Mesenchymal stem cell (in vitro differentiated cells and primary cell): ENCODE measurements around the gene HCN4.

Experiments used
- DNase-seq: peaks from one replicate; pipeline ENCODE4 v3.0.0-alpha.2; 2013
- H2AFZ ChIP-seq: one replicate; pipeline ENCODE4 v1.6.1; 2013; ENCODE audit warnings: low read depth, mild to moderate bottlenecking, control low read depth, inconsistent platforms, low read length, moderate library complexity
- H2AK5ac ChIP-seq: 2 replicates; pipeline ENCODE4 v1.6.1; 2013; ENCODE audit warnings: low read length, moderate library complexity, mild to moderate bottlenecking, inconsistent platforms; ENCODE audit not compliant: severe bottlenecking
- H2BK120ac ChIP-seq: one replicate; pipeline ENCODE4 v1.6.1; 2013; ENCODE audit warnings: low read depth, mild to moderate bottlenecking, inconsistent platforms, low read length, moderate library complexity
- H2BK12ac ChIP-seq, 2 experiments: one replicate each; pipeline ENCODE4 v1.6.1; 2013; ENCODE audit warnings: inconsistent platforms in 2 of 2, low read length in 2 of 2, mild to moderate bottlenecking in 2 of 2, moderate library complexity in 2 of 2, control low read depth in 1 of 2
- H2BK15ac ChIP-seq: one replicate; pipeline ENCODE4 v1.6.1; 2013; ENCODE audit warnings: mild to moderate bottlenecking, low read depth, inconsistent platforms; ENCODE audit not compliant: poor library complexity, severe bottlenecking
- H2BK5ac ChIP-seq: 2 replicates; pipeline ENCODE4 v1.6.1; 2013; ENCODE audit warnings: low read depth, mild to moderate bottlenecking, low read length, control low read depth, inconsistent platforms; ENCODE audit not compliant: poor library complexity, severe bottlenecking
- H3K14ac ChIP-seq, 2 experiments: one replicate each; pipeline ENCODE4 v1.6.1; 2013; ENCODE audit warnings: inconsistent platforms in 2 of 2, low read length in 2 of 2, control low read depth in 1 of 2, mild to moderate bottlenecking in 1 of 2, moderate library complexity in 1 of 2
- H3K18ac ChIP-seq, 2 experiments: one replicate each; pipeline ENCODE4 v1.6.1; 2013; ENCODE audit warnings: inconsistent platforms in 2 of 2, low read length in 2 of 2, control low read depth in 1 of 2, low read depth in 1 of 2, mild to moderate bottlenecking in 1 of 2
- H3K23ac ChIP-seq, 2 experiments: one replicate each; pipeline ENCODE4 v1.6.1; 2013; ENCODE audit warnings: inconsistent platforms in 2 of 2, low read length in 2 of 2, mild to moderate bottlenecking in 2 of 2, moderate library complexity in 2 of 2, control low read depth in 1 of 2
- H3K27ac ChIP-seq: 2 replicates; pipeline ENCODE4 v1.5.1; 2013; ENCODE audit warnings: mild to moderate bottlenecking, moderate library complexity, low read length, control low read depth, inconsistent platforms; ENCODE audit not compliant: poor library complexity, severe bottlenecking
- H3K27me3 ChIP-seq, 2 experiments: 2 replicates each; pipeline versions ENCODE4 v1.6.1 to v1.7.0; 2013; ENCODE audit warnings: low read length in 2 of 2, mild to moderate bottlenecking in 2 of 2, moderate library complexity in 2 of 2, control low read depth in 1 of 2, inconsistent platforms in 1 of 2; ENCODE audit not compliant: control insufficient read depth in 1 of 2, insufficient read depth in 1 of 2
- H3K36me3 ChIP-seq, 2 experiments: 2 replicates each; pipeline versions ENCODE4 v1.6.1 to v1.7.0; 2013; ENCODE audit warnings: low read length in 2 of 2, control low read depth in 1 of 2, inconsistent platforms in 1 of 2, low read depth in 1 of 2, mild to moderate bottlenecking in 1 of 2; ENCODE audit not compliant: insufficient read depth in 2 of 2, control insufficient read depth in 1 of 2
- H3K4ac ChIP-seq, 2 experiments: one replicate each; pipeline ENCODE4 v1.6.1; 2013; ENCODE audit warnings: inconsistent platforms in 2 of 2, low read length in 2 of 2, mild to moderate bottlenecking in 2 of 2, moderate library complexity in 2 of 2, control low read depth in 1 of 2, low read depth in 1 of 2
- H3K4me1 ChIP-seq: 2 replicates; pipeline ENCODE4 v1.6.1; 2013; ENCODE audit warnings: low read depth, low read length, control low read depth; ENCODE audit not compliant: control insufficient read depth, insufficient read depth
- H3K4me2 ChIP-seq: 2 replicates; pipeline ENCODE4 v1.6.1; 2013; ENCODE audit warnings: low read length, mild to moderate bottlenecking, inconsistent platforms; ENCODE audit not compliant: poor library complexity, severe bottlenecking
- H3K4me3 ChIP-seq, 2 experiments: 2 replicates each; pipeline versions ENCODE4 v1.5.1 to v1.7.0; 2013; ENCODE audit warnings: low read length in 2 of 2, mild to moderate bottlenecking in 2 of 2, control low read depth in 1 of 2, low read depth in 1 of 2; ENCODE audit not compliant: insufficient read depth in 1 of 2
- H3K79me1 ChIP-seq: replicated peaks from 2 replicates; pipeline ENCODE4 v1.6.1; 2013; ENCODE audit warnings: mild to moderate bottlenecking, control low read depth, low read length, inconsistent platforms; ENCODE audit not compliant: poor library complexity, severe bottlenecking
- H3K9ac ChIP-seq: 2 replicates; pipeline ENCODE4 v1.7.0; 2013; ENCODE audit warnings: mild to moderate bottlenecking, low read length, moderate library complexity
- H3K9me3 ChIP-seq: 2 replicates; pipeline ENCODE4 v1.7.0; 2013; ENCODE audit warnings: mild to moderate bottlenecking, low read length; ENCODE audit not compliant: control insufficient read depth
- H4K8ac ChIP-seq: one replicate; pipeline ENCODE4 v1.6.1; 2013; ENCODE audit warnings: inconsistent platforms, mild to moderate bottlenecking, low read length, moderate library complexity
- H4K91ac ChIP-seq: one replicate; pipeline ENCODE4 v1.6.1; 2013; ENCODE audit warnings: mild to moderate bottlenecking, low read length, inconsistent platforms
- WGBS: methylation state at CpG from one replicate; pipeline ENCODE4 v1.1.7; 2013; ENCODE audit warnings: mixed read lengths; 5-methylcytosine and 5-hydroxymethylcytosine counted together

Gene HCN4

GRCh38 chr15:73337187-73337586 is 31.6 kb downstream of the HCN4 start:
- no peak overlapping the region for H3K23ac ChIP-seq
- H3K9ac ChIP-seq, result no peak overlapping the region
- H3K27ac ChIP-seq, result no peak overlapping the region
- no peak overlapping the region for H2BK120ac ChIP-seq
- H2AFZ ChIP-seq, result no peak overlapping the region
- no peak overlapping the region for H4K8ac ChIP-seq
- no peak overlapping the region for H2BK12ac ChIP-seq
- H2BK15ac ChIP-seq, result no peak overlapping the region
- no peak overlapping the region for H4K91ac ChIP-seq
- H3K4ac ChIP-seq, result no peak overlapping the region
- H2AK5ac ChIP-seq, result no peak overlapping the region
- peaks cover 32 to 60% of the 10 kb centered on the region in 2 experiments for H3K27me3 ChIP-seq
- H2BK5ac ChIP-seq, result no peak overlapping the region
- WGBS, result 94% methylated on average over 8 of the region's 8 CpGs
- H3K4me1 ChIP-seq, result no peaks in the 10 kb centered on the region
- H3K4me2 ChIP-seq, result no peak overlapping the region
- no peaks in the 10 kb centered on the region for H3K9me3 ChIP-seq
- no peak overlapping the region for H3K18ac ChIP-seq
- no peak for DNase-seq
- H3K14ac ChIP-seq, result no peak overlapping the region
- no peaks in the 10 kb centered on the region for H3K36me3 ChIP-seq
- no peak overlapping the region for H3K4me3 ChIP-seq
- no peaks in the 10 kb centered on the region for H3K79me1 ChIP-seq

GRCh38 chr15:73336756-73337155 is 32.0 kb downstream of the HCN4 start:
- no peak overlapping the region for H4K8ac ChIP-seq
- no peak overlapping the region for H2BK120ac ChIP-seq
- no peaks in the 10 kb centered on the region for H3K36me3 ChIP-seq
- no peak for DNase-seq
- no peak overlapping the region for H4K91ac ChIP-seq
- H3K27me3 ChIP-seq, result peaks cover 32 to 60% of the 10 kb centered on the region in 2 experiments
- no peak overlapping the region for H3K23ac ChIP-seq
- H3K4ac ChIP-seq, result no peak overlapping the region
- no peaks in the 10 kb centered on the region for H3K4me1 ChIP-seq
- no peak overlapping the region for H3K4me3 ChIP-seq
- H2BK5ac ChIP-seq, result no peak overlapping the region
- WGBS, result 82% methylated on average over 7 of the region's 7 CpGs
- no peak overlapping the region for H2BK12ac ChIP-seq
- no peaks in the 10 kb centered on the region for H3K9me3 ChIP-seq
- no peak overlapping the region for H3K4me2 ChIP-seq
- no peak overlapping the region for H3K9ac ChIP-seq
- no peak overlapping the region for H3K14ac ChIP-seq
- H2AK5ac ChIP-seq, result no peak overlapping the region
- no peaks in the 10 kb centered on the region for H3K79me1 ChIP-seq
- no peak overlapping the region for H3K27ac ChIP-seq
- H3K18ac ChIP-seq, result no peak overlapping the region
- H2AFZ ChIP-seq, result no peak overlapping the region
- no peak overlapping the region for H2BK15ac ChIP-seq

- Histone ChIP-seq H3K4me2 (no peak overlapping the region), H2BK12ac (no peak overlapping the region), H4K8ac (no peak overlapping the region), H3K14ac (no peak overlapping the region), H2BK120ac (no peak overlapping the region), H3K27me3 (peaks cover 32 to 58% of the 10 kb centered on the region in 2 experiments), H2AFZ (no peak overlapping the region), H3K79me1 (no peaks in the 10 kb centered on the region), H4K91ac (no peak overlapping the region), H3K9me3 (no peaks in the 10 kb centered on the region), H3K23ac (no peak overlapping the region), H2BK5ac (no peak overlapping the region), H3K4me3 (no peak overlapping the region), H3K9ac (no peak overlapping the region), H2AK5ac (no peak overlapping the region), H3K18ac (no peak overlapping the region), H2BK15ac (no peak overlapping the region), H3K36me3 (no peaks in the 10 kb centered on the region), H3K4me1 (no peaks in the 10 kb centered on the region), H3K27ac (no peak overlapping the region), H3K4ac (no peak overlapping the region)
- DNase-seq, result no peak
- WGBS, result 77% methylated on average over 5 of the region's 5 CpGs
Measured at GRCh38 chr15:73335471-73335870, 33.3 kb downstream of the HCN4 start.

GRCh38 chr15:73335026-73335425 is 33.7 kb downstream of the HCN4 start:
- H3K4me2 ChIP-seq, result no peak overlapping the region
- no peak for DNase-seq

More at GRCh38 chr15:73335026-73335425, 33.7 kb downstream of the HCN4 start:
- H2AK5ac ChIP-seq, result no peak overlapping the region
- 76% methylated on average over 9 of the region's 9 CpGs for WGBS
- H2BK120ac ChIP-seq, result no peak overlapping the region
- H2AFZ ChIP-seq, result no peak overlapping the region
- no peak overlapping the region for H3K27ac ChIP-seq
- H3K9ac ChIP-seq, result no peak overlapping the region
- no peaks in the 10 kb centered on the region for H3K36me3 ChIP-seq
- H2BK15ac ChIP-seq, result no peak overlapping the region
- no peak overlapping the region for H3K4ac ChIP-seq
- no peak overlapping the region for H4K91ac ChIP-seq
- no peaks in the 10 kb centered on the region for H3K9me3 ChIP-seq
- H2BK5ac ChIP-seq, result no peak overlapping the region
- no peak overlapping the region for H2BK12ac ChIP-seq
- H3K4me3 ChIP-seq, result no peak overlapping the region
- no peak overlapping the region for H3K23ac ChIP-seq
- H4K8ac ChIP-seq, result no peak overlapping the region
- H3K79me1 ChIP-seq, result no peaks in the 10 kb centered on the region
- no peak overlapping the region for H3K14ac ChIP-seq
- peaks cover 32 to 53% of the 10 kb centered on the region in 2 experiments for H3K27me3 ChIP-seq
- H3K4me1 ChIP-seq, result no peaks in the 10 kb centered on the region
- no peak overlapping the region for H3K18ac ChIP-seq
